Mesendoderm (in vitro differentiated cells): ENCODE measurements around the gene MBNL1.

ENCODE experiments used
- DNase-seq: peaks from one replicate; pipeline ENCODE4 v3.0.0; 2013
- H2AK5ac ChIP-seq: 2 replicates; pipeline ENCODE4 v1.6.1; 2013; ENCODE audit warnings: low read length, inconsistent platforms
- H2BK120ac ChIP-seq: 2 replicates; pipeline ENCODE4 v1.6.1; 2013; ENCODE audit warnings: low read depth, mild to moderate bottlenecking, low read length, moderate library complexity, mixed read lengths
- H2BK15ac ChIP-seq: replicated peaks from 2 replicates; pipeline ENCODE4 v1.6.1; 2013; ENCODE audit warnings: low read depth, mild to moderate bottlenecking, moderate library complexity
- H2BK5ac ChIP-seq: 2 replicates; pipeline ENCODE4 v1.6.1; 2013; ENCODE audit warnings: low read length, inconsistent platforms
- H3K18ac ChIP-seq: 2 replicates; pipeline ENCODE4 v1.6.1; 2013; ENCODE audit warnings: mild to moderate bottlenecking, low read length, mixed read lengths
- H3K23ac ChIP-seq: one replicate; pipeline ENCODE4 v1.6.1; 2013; ENCODE audit warnings: low read length
- H3K27ac ChIP-seq: 2 replicates; pipeline ENCODE4 v1.5.1; 2013; ENCODE audit warnings: low read depth, mild to moderate bottlenecking, inconsistent platforms, low read length, moderate library complexity
- H3K27me3 ChIP-seq: 2 replicates; pipeline ENCODE4 v1.6.1; 2013; ENCODE audit warnings: low read length, control low read depth, mild to moderate bottlenecking, inconsistent platforms; ENCODE audit not compliant: insufficient read depth, poor library complexity
- H3K36me3 ChIP-seq: 2 replicates; pipeline ENCODE4 v1.6.1; 2013; ENCODE audit warnings: low read length, inconsistent platforms; ENCODE audit not compliant: control insufficient read depth, insufficient read depth
- H3K4ac ChIP-seq: one replicate; pipeline ENCODE4 v1.6.1; 2013; ENCODE audit warnings: low read depth, mild to moderate bottlenecking, low read length, moderate library complexity
- H3K4me1 ChIP-seq: 2 replicates; pipeline ENCODE4 v1.6.1; 2013; ENCODE audit warnings: low read depth, low read length, inconsistent platforms; ENCODE audit not compliant: control insufficient read depth
- H3K4me2 ChIP-seq: 2 replicates; pipeline ENCODE4 v1.6.1; 2013; ENCODE audit warnings: low read length
- H3K4me3 ChIP-seq: 2 replicates; pipeline ENCODE4 v1.5.1; 2013; ENCODE audit warnings: mild to moderate bottlenecking, low read length
- H3K56ac ChIP-seq: one replicate; pipeline ENCODE4 v1.6.1; 2013; ENCODE audit warnings: low read length
- H3K79me1 ChIP-seq: 2 replicates; pipeline ENCODE4 v1.6.1; 2013; ENCODE audit warnings: low read length, inconsistent platforms
- H3K79me2 ChIP-seq: 2 replicates; pipeline ENCODE4 v1.6.1; 2013; ENCODE audit warnings: mild to moderate bottlenecking, low read length; ENCODE audit not compliant: control insufficient read depth, insufficient read depth
- H3K9ac ChIP-seq: 2 replicates; pipeline ENCODE4 v1.6.1; 2013; ENCODE audit warnings: low read length, inconsistent platforms
- H4K5ac ChIP-seq: one replicate; pipeline ENCODE4 v1.6.1; 2013; ENCODE audit warnings: low read length
- H4K8ac ChIP-seq: one replicate; pipeline ENCODE4 v1.6.1; 2013; ENCODE audit warnings: low read depth, mild to moderate bottlenecking, control low read depth, low read length, moderate library complexity
- WGBS: extraction: QIAGEN DNeasy Blood & Tissue Kit; methylation state at CpG from one replicate; pipeline ENCODE4 v1.1.7; 2013; ENCODE audit warnings: low lambda C conversion rate, missing lambda C conversion rate; ENCODE audit not compliant: insufficient coverage; ENCODE audit errors: extremely low coverage; 5-methylcytosine and 5-hydroxymethylcytosine counted together

The MBNL1 gene

GRCh38 chr3:152313430-152313829 lies 44.7 kb downstream of the MBNL1 start:
- Histone ChIP-seq H3K4me3 (no peak overlapping the region), H2AK5ac (no peak overlapping the region), H3K79me2 (no peaks in the 10 kb centered on the region), H3K23ac (no peak overlapping the region), H3K9ac (no peak overlapping the region), H3K56ac (no peak overlapping the region), H3K18ac (no peak overlapping the region), H4K5ac (no peak overlapping the region), H3K4me2 (no peak overlapping the region), H3K79me1 (no peaks in the 10 kb centered on the region), H4K8ac (no peak overlapping the region), H2BK5ac (no peak overlapping the region), H3K36me3 (no peaks in the 10 kb centered on the region), H3K4ac (no peak overlapping the region), H3K27me3 (no peaks in the 10 kb centered on the region), H3K4me1 (peaks cover under 1% of the 10 kb centered on the region), H2BK120ac (no peak overlapping the region), H3K27ac (no peak overlapping the region), H2BK15ac (no peak overlapping the region)
- WGBS = no CpG with 5 or more reads among the region's 2 CpGs
- DNase-seq = no peak

- Histone ChIP-seq H2AK5ac (no peak overlapping the region), H4K8ac (no peak overlapping the region), H4K5ac (no peak overlapping the region), H2BK15ac (no peak overlapping the region), H3K36me3 (no peaks in the 10 kb centered on the region), H3K4ac (no peak overlapping the region), H3K4me3 (no peak overlapping the region), H3K27me3 (no peaks in the 10 kb centered on the region), H3K79me1 (no peaks in the 10 kb centered on the region), H3K27ac (no peak overlapping the region), H3K23ac (no peak overlapping the region), H3K9ac (no peak overlapping the region), H3K4me2 (no peak overlapping the region), H3K79me2 (no peaks in the 10 kb centered on the region), H3K18ac (no peak overlapping the region), H3K4me1 (no peaks in the 10 kb centered on the region), H2BK5ac (no peak overlapping the region), H3K56ac (no peak overlapping the region), H2BK120ac (no peak overlapping the region)
- no peak for DNase-seq
Observed at GRCh38 chr3:152313914-152314313, 45.2 kb downstream of the MBNL1 start.

GRCh38 chr3:152314677-152315353 lies 46.1 kb downstream of the MBNL1 start:
- Histone ChIP-seq H2BK15ac (no peak overlapping the region), H3K4ac (no peak overlapping the region), H4K5ac (no peak overlapping the region), H3K23ac (no peak overlapping the region), H2BK120ac (no peak overlapping the region), H3K56ac (no peak overlapping the region), H3K27me3 (no peaks in the 10 kb centered on the region), H3K79me1 (no peaks in the 10 kb centered on the region), H2BK5ac (no peak overlapping the region), H4K8ac (no peak overlapping the region), H3K27ac (no peak overlapping the region), H3K4me3 (no peak overlapping the region), H3K36me3 (no peaks in the 10 kb centered on the region), H3K4me1 (no peaks in the 10 kb centered on the region), H3K9ac (no peak overlapping the region), H3K18ac (no peak overlapping the region), H3K4me2 (no peak overlapping the region), H3K79me2 (no peaks in the 10 kb centered on the region), H2AK5ac (no peak overlapping the region)
- WGBS = no CpG with 5 or more reads among the region's 3 CpGs
- DNase-seq = no peak

- Histone ChIP-seq H3K4me1 (no peaks in the 10 kb centered on the region), H2BK120ac (no peak overlapping the region), H3K79me2 (no peaks in the 10 kb centered on the region), H3K23ac (no peak overlapping the region), H4K5ac (no peak overlapping the region), H3K36me3 (no peaks in the 10 kb centered on the region), H4K8ac (no peak overlapping the region), H3K27ac (no peak overlapping the region), H3K27me3 (no peaks in the 10 kb centered on the region), H3K18ac (no peak overlapping the region), H3K4me2 (no peak overlapping the region), H3K9ac (no peak overlapping the region), H3K79me1 (no peaks in the 10 kb centered on the region), H2BK15ac (no peak overlapping the region), H3K56ac (no peak overlapping the region), H2BK5ac (no peak overlapping the region), H3K4ac (no peak overlapping the region), H3K4me3 (no peak overlapping the region), H2AK5ac (no peak overlapping the region)
- no CpG with 5 or more reads among the region's 6 CpGs for WGBS
- DNase-seq = no peak
Observed at GRCh38 chr3:152315623-152316022, 46.9 kb downstream of the MBNL1 start.

GRCh38 chr3:152316318-152316717 lies 47.6 kb downstream of the MBNL1 start:
- no peak overlapping the region for H3K18ac ChIP-seq
- no peak overlapping the region for H4K8ac ChIP-seq
- H3K79me2 ChIP-seq = no peaks in the 10 kb centered on the region
- no peaks in the 10 kb centered on the region for H3K4me1 ChIP-seq
- no peak overlapping the region for H2BK5ac ChIP-seq
- no peak for DNase-seq
- no CpG with 5 or more reads among the region's 1 CpG for WGBS
- no peak overlapping the region for H2BK15ac ChIP-seq
- H3K27ac ChIP-seq = no peak overlapping the region
- no peaks in the 10 kb centered on the region for H3K79me1 ChIP-seq
- H4K5ac ChIP-seq = no peak overlapping the region
- H3K4me3 ChIP-seq = no peak overlapping the region
- H3K56ac ChIP-seq = no peak overlapping the region
- H3K4me2 ChIP-seq = no peak overlapping the region
- H3K27me3 ChIP-seq = no peaks in the 10 kb centered on the region
- H3K36me3 ChIP-seq = no peaks in the 10 kb centered on the region
- no peak overlapping the region for H3K9ac ChIP-seq
- H2AK5ac ChIP-seq = no peak overlapping the region
- no peak overlapping the region for H3K23ac ChIP-seq
- H3K4ac ChIP-seq = no peak overlapping the region
- H2BK120ac ChIP-seq = no peak overlapping the region

- Histone ChIP-seq H3K18ac (no peak overlapping the region), H3K36me3 (no peaks in the 10 kb centered on the region), H3K4me3 (no peak overlapping the region), H3K79me1 (no peaks in the 10 kb centered on the region), H2BK5ac (no peak overlapping the region), H2BK15ac (no peak overlapping the region), H3K27ac (no peak overlapping the region), H4K5ac (no peak overlapping the region), H3K4ac (no peak overlapping the region), H3K27me3 (no peaks in the 10 kb centered on the region), H3K23ac (no peak overlapping the region), H3K4me1 (no peaks in the 10 kb centered on the region), H3K56ac (no peak overlapping the region), H4K8ac (no peak overlapping the region), H2BK120ac (no peak overlapping the region), H3K4me2 (no peak overlapping the region), H2AK5ac (no peak overlapping the region), H3K9ac (no peak overlapping the region), H3K79me2 (no peaks in the 10 kb centered on the region)
- no peak for DNase-seq
- WGBS = no CpG with 5 or more reads among the region's 4 CpGs
Observed at GRCh38 chr3:152317184-152317583, 48.5 kb downstream of the MBNL1 start.
